ENCODE measurements around the gene GNAI3.

DNA sequence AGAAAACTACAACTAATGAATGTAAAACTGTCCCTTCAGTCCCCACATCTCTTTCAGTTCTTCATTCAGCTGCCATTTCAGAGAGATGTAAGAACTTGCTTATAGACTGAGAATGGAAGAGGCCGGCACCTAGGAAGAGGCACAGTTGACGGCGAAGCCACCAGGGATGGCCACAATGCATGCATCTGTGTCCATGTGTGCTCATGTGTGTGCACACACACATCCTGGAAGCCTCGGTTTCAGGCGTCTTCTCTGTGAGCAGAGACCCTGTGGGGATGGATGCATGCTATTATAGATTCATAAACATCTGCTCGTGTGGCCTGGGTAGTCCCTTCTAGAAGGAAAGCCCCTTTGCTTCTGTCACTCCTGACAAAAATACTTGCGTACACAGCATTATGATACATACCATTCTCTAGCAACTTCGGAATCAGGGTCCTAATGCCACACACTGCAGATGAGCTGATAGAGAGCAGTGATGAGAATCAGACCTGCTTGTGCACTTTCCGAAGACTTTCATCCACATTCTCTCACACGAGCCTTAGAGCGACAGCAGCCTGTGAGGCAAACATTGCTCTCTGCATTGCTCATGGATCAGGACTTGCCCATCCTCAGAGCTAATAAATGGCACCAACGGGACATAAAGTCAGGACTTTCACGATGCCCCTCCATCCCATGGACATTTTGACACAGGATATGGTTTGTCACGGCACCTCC is 21.2 kb upstream of the GNAI3 start:
- no peak for TF ChIP-seq CBX8 (IDR thresholded peaks at IDR 0.05)
- TF ChIP-seq, protein P1, sequence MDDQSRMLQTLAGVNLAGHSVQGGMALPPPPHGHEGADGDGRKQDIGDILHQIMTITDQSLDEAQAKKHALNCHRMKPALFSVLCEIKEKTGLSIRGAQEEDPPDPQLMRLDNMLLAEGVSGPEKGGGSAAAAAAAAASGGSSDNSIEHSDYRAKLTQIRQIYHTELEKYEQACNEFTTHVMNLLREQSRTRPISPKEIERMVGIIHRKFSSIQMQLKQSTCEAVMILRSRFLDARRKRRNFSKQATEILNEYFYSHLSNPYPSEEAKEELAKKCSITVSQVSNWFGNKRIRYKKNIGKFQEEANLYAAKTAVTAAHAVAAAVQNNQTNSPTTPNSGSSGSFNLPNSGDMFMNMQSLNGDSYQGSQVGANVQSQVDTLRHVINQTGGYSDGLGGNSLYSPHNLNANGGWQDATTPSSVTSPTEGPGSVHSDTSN (IDR thresholded peaks at IDR 0.05): no peak
- TF ChIP-seq ZFP36 (IDR thresholded peaks at IDR 0.05; ENCODE audit: borderline replicate concordance, partially characterized antibody): no peak
- TF ChIP-seq RFX5 (IDR thresholded peaks at IDR 0.05): no peak
- TF ChIP-seq MAFK (IDR thresholded peaks at IDR 0.05; ENCODE audit: partially characterized antibody): no peak
- TF ChIP-seq FOSB (CRISPR knock-in tag; IDR thresholded peaks at IDR 0.05): no peak
- TF ChIP-seq, protein P2, sequence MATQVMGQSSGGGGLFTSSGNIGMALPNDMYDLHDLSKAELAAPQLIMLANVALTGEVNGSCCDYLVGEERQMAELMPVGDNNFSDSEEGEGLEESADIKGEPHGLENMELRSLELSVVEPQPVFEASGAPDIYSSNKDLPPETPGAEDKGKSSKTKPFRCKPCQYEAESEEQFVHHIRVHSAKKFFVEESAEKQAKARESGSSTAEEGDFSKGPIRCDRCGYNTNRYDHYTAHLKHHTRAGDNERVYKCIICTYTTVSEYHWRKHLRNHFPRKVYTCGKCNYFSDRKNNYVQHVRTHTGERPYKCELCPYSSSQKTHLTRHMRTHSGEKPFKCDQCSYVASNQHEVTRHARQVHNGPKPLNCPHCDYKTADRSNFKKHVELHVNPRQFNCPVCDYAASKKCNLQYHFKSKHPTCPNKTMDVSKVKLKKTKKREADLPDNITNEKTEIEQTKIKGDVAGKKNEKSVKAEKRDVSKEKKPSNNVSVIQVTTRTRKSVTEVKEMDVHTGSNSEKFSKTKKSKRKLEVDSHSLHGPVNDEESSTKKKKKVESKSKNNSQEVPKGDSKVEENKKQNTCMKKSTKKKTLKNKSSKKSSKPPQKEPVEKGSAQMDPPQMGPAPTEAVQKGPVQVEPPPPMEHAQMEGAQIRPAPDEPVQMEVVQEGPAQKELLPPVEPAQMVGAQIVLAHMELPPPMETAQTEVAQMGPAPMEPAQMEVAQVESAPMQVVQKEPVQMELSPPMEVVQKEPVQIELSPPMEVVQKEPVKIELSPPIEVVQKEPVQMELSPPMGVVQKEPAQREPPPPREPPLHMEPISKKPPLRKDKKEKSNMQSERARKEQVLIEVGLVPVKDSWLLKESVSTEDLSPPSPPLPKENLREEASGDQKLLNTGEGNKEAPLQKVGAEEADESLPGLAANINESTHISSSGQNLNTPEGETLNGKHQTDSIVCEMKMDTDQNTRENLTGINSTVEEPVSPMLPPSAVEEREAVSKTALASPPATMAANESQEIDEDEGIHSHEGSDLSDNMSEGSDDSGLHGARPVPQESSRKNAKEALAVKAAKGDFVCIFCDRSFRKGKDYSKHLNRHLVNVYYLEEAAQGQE (IDR thresholded peaks at IDR 0.05): no peak
- no peak for TF ChIP-seq NFE2L2 (conservative IDR thresholded peaks at IDR 0.05; ENCODE audit: low read length)
- TF ChIP-seq, protein P3, sequence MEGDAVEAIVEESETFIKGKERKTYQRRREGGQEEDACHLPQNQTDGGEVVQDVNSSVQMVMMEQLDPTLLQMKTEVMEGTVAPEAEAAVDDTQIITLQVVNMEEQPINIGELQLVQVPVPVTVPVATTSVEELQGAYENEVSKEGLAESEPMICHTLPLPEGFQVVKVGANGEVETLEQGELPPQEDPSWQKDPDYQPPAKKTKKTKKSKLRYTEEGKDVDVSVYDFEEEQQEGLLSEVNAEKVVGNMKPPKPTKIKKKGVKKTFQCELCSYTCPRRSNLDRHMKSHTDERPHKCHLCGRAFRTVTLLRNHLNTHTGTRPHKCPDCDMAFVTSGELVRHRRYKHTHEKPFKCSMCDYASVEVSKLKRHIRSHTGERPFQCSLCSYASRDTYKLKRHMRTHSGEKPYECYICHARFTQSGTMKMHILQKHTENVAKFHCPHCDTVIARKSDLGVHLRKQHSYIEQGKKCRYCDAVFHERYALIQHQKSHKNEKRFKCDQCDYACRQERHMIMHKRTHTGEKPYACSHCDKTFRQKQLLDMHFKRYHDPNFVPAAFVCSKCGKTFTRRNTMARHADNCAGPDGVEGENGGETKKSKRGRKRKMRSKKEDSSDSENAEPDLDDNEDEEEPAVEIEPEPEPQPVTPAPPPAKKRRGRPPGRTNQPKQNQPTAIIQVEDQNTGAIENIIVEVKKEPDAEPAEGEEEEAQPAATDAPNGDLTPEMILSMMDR (IDR thresholded peaks at IDR 0.05): no peak
- TF ChIP-seq, protein P4, sequence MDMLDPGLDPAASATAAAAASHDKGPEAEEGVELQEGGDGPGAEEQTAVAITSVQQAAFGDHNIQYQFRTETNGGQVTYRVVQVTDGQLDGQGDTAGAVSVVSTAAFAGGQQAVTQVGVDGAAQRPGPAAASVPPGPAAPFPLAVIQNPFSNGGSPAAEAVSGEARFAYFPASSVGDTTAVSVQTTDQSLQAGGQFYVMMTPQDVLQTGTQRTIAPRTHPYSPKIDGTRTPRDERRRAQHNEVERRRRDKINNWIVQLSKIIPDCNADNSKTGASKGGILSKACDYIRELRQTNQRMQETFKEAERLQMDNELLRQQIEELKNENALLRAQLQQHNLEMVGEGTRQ (IDR thresholded peaks at IDR 0.05): no peak
- no peak for TF ChIP-seq SMC3 (IDR thresholded peaks at IDR 0.05)
- TF ChIP-seq, protein P5, sequence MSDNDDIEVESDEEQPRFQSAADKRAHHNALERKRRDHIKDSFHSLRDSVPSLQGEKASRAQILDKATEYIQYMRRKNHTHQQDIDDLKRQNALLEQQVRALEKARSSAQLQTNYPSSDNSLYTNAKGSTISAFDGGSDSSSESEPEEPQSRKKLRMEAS (IDR thresholded peaks at IDR 0.05): no peak
- TF ChIP-seq HDAC2 (IDR thresholded peaks at IDR 0.05): no peak
- no peak for TF ChIP-seq RAD21 (conservative IDR thresholded peaks at IDR 0.05 in 1 of 2, IDR thresholded peaks at IDR 0.05 in 1 of 2)

Measured in A549 (cell line).